H4 (cell line): ENCODE data around the gene ZC3H15. TPM values are rescaled to one million over a fixed set of nuclear protein-coding genes. Genes with fewer than 3 reads are reported as not detected.
A peak's percentile ranks its signal among the peaks of the same experiment; 100 is the strongest.
"Not testable (repeated sequence)": the region's sequence is repeated elsewhere in the genome, so short reads cannot be mapped to it uniquely, and the experiment has no call there.

Experiments used
- DNase-seq: peaks from one replicate; pipeline ENCODE4 v3.0.0-alpha.2; 2015; ENCODE audit warnings: low spot score
- total RNA-seq: library from RNA; depleted of rRNA; stranded (reverse); fragments of >200 nt; shearing (Covaris generic); gene quantifications from 2 replicates; pipeline ENCODE4 v1.2.3, GENCODE V29; 2014

Gene ZC3H15
- total RNA-seq, 1 experiment from 2014 or later, result 79.0 TPM

GRCh38 chr2:186493564-186494085 lies 7.6 kb downstream of the ZC3H15 start:
- DNase-seq, result no peak

- no peak for DNase-seq
Measured at GRCh38 chr2:186496401-186496800, 10.3 kb downstream of the ZC3H15 start.

GRCh38 chr2:186497928-186498327 lies 11.9 kb downstream of the ZC3H15 start:
- DNase-seq, result no peak

- DNase-seq, result no peak
Measured at GRCh38 chr2:186498834-186499233, 12.8 kb downstream of the ZC3H15 start.

- DNase-seq, result peak; percentile 8
Measured at GRCh38 chr2:186503827-186504606, 18.0 kb downstream of the ZC3H15 start.

- no peak for DNase-seq
Measured at GRCh38 chr2:186508263-186508662, 22.2 kb downstream of the ZC3H15 start.

- DNase-seq, result no peak
Measured at GRCh38 chr2:186515376-186515775, 29.3 kb downstream of the ZC3H15 start.

- DNase-seq, result no peak
Measured at GRCh38 chr2:186516396-186516795, 30.3 kb downstream of the ZC3H15 start.

GRCh38 chr2:186517090-186517489 lies 31.0 kb downstream of the ZC3H15 start:
- DNase-seq, result no peak

- DNase-seq, result no peak
Measured at GRCh38 chr2:186518291-186518690, 32.2 kb downstream of the ZC3H15 start.

GRCh38 chr2:186518945-186519344 lies 32.9 kb downstream of the ZC3H15 start:
- DNase-seq, result no peak

GRCh38 chr2:186521570-186522153 lies 35.6 kb downstream of the ZC3H15 start:
- DNase-seq, result not testable (repeated sequence)

- no peak for DNase-seq
Measured at GRCh38 chr2:186522450-186522849, 36.4 kb downstream of the ZC3H15 start.

- DNase-seq, result no peak
Measured at GRCh38 chr2:186523791-186524190, 37.7 kb downstream of the ZC3H15 start.

- no peak for DNase-seq
Measured at GRCh38 chr2:186526281-186526680, 40.2 kb downstream of the ZC3H15 start.

GRCh38 chr2:186530314-186530713 lies 44.3 kb downstream of the ZC3H15 start:
- no peak for DNase-seq

GRCh38 chr2:186531257-186531775 lies 45.3 kb downstream of the ZC3H15 start:
- no peak for DNase-seq

- no peak for DNase-seq
Measured at GRCh38 chr2:186532891-186533290, 46.8 kb downstream of the ZC3H15 start.

GRCh38 chr2:186533717-186534116 lies 47.7 kb downstream of the ZC3H15 start:
- DNase-seq, result no peak

GRCh38 chr2:186534406-186534805 lies 48.3 kb downstream of the ZC3H15 start:
- DNase-seq, result no peak

GRCh38 chr2:186535861-186536260 lies 49.8 kb downstream of the ZC3H15 start:
- DNase-seq, result no peak

- DNase-seq, result no peak
Measured at GRCh38 chr2:186537019-186537418, 51.0 kb downstream of the ZC3H15 start.

- DNase-seq, result peak; percentile 10
Measured at GRCh38 chr2:186540941-186541340, 54.9 kb downstream of the ZC3H15 start.
